Mesenteric fat pad (tissue), 1 donor: ENCODE measurements around the gene MACF1. TPM values are rescaled to one million over a fixed set of nuclear protein-coding genes. Genes with fewer than 3 reads are reported as not detected.
"Not testable (repeated sequence)": the region's sequence is repeated elsewhere in the genome, so short reads cannot be mapped to it uniquely, and the experiment has no call there.

ENCODE experiments used
- DNase-seq: peaks from one replicate; pipeline ENCODE4 v3.0.0-alpha.2; 2020; ENCODE audit warnings: low spot score
- total RNA-seq: library from RNA; stranded (reverse); fragmentation: NEBNext Ultra II Directional; extraction: Animal tissue kit (Norgen Biotek cat#: 25700); gene quantifications from one replicate; pipeline ENCODE4 v1.2.1, GENCODE V29; 2021
- donor health status: DM: yes; HTN: yes; CAD: no.

Gene MACF1
- total RNA-seq, 1 donor from 2014 or later = 386 TPM

- DNase-seq = no peak
These were observed 247.6 kb downstream of the MACF1 start for GRCh38 chr1:39452081-39452480.

DNA sequence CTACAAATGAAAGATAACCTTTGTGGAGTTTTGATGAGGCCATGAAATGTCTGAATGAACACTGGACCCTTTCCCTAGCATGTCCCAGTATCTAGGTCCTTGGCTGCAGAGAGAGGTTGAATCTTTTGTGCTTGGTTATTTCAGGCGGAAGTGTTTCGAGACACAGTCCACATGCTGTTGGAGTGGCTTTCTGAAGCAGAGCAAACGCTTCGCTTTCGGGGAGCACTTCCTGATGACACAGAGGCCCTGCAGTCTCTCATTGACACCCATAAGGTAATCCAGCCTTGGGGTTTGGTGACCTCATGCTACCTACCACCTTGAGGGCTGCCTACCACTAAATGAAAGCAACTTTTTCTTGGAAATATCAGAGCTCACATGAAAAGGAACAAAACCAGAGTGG, 248.0 kb downstream of the MACF1 start:
- DNase-seq = no peak

DNA sequence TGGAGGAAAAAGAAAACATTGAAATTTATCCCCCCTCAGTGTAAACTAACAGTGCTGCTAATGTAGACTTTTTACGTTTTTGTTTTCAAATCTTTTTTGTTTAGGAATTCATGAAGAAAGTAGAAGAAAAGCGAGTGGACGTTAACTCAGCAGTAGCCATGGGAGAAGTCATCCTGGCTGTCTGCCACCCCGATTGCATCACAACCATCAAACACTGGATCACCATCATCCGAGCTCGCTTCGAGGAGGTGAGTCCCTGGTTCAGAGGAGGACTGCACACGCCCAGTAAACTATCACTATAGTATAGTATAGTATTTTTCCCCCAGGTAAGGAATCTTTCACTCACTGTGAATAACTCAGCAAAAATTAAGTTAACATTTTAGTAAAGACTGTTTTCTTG, 249.1 kb downstream of the MACF1 start:
- DNase-seq = no peak

- no peak for DNase-seq
These were observed 254.5 kb downstream of the MACF1 start for GRCh38 chr1:39458991-39459390.

- no peak for DNase-seq
These were observed 257.6 kb downstream of the MACF1 start for GRCh38 chr1:39462074-39462473.

- DNase-seq = no peak
These were observed 262.1 kb downstream of the MACF1 start for GRCh38 chr1:39466413-39467107.

DNA sequence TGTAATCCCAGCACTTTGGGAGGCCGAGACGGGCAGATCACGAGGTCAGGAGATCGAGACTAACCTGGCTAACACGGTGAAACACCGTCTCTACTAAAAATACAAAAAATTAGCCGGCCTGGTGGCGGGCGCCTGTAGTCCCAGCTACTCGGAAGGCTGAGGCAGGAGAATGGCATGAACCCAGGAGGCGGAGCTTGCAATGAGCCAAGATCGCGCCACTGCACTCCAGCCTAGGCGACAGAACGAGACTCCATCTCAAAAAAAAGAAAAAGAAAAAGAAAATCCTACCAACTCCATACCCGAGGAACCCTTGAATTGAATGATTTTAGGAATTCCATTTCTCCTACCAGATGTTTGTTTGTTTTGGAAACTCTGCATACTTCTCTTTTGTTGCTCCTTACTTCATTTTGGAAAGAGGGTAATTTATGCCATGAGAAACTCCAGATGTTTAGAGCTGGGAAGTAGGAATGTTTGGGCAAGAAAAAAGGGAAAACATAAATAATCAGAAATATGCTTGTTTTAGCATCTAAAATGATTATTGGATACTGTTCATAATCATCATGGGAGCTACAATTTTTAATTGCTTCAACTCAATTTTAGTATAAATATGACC, 262.7 kb downstream of the MACF1 start:
- DNase-seq = not testable (repeated sequence)

GRCh38 chr1:39469150-39469549, 264.7 kb downstream of the MACF1 start:
- DNase-seq = no peak

GRCh38 chr1:39470040-39470439, 265.5 kb downstream of the MACF1 start:
- DNase-seq = no peak

DNA sequence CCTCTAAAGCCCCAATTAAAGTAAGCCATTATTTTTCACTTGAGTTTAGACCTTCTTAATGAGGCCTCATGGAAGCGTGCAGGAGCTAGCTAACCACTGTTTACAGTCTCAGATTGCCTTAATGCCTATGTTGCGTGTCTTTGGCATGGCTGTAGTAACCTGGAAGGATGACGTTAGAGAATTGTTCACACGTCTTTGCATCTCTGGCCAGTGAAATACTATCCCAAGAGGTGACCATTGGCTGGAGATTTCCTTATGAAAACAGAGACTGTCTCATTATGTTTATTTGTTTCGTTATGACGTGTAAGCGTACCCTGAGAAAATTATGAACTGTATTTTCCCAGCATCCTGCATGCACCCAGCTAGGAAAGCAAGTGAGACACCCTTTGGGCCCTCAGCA, 268.3 kb downstream of the MACF1 start:
- DNase-seq = no peak

- DNase-seq = no peak
These were observed 268.8 kb downstream of the MACF1 start for GRCh38 chr1:39473324-39473723.

- no peak for DNase-seq
These were observed 270.3 kb downstream of the MACF1 start for GRCh38 chr1:39474810-39475209.

GRCh38 chr1:39475551-39475950, 271.1 kb downstream of the MACF1 start:
- DNase-seq = not testable (repeated sequence)

DNA sequence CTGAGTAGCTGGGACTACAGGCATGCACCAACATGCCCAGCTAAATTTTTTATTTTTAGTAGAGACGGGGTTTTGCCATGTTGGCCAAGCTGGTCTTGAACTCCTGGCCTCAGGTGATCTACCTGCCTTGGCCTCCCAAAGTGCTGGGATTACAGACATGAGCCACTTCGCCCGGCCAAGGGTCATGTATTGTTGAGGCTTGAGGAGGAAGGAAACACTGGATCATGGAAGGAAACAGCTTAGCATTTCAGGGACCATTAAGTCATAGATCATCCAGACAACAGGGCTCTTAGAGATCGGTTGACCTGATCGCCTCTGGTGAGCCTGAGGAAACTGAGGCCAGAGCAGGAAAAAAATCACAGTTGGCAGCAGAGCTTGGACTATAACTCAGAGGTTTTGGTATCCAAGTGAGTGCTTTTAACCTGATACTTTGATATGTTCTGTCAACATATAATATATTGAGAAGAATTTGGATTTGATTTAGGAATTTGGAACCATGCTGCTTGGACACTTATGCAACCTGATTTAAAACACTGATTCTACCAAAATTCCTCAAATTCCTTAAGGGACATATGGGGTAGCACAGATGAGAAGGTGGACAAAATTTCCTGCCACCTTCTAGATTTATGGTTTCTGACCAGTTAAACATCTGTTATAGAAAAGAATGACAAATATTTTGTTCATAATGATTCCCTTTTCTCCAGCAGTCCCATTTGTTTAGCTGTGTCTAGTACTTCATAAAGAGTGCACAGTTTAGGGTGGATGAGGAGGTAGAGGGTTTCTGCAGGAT, 273.8 kb downstream of the MACF1 start:
- no peak for DNase-seq

DNA sequence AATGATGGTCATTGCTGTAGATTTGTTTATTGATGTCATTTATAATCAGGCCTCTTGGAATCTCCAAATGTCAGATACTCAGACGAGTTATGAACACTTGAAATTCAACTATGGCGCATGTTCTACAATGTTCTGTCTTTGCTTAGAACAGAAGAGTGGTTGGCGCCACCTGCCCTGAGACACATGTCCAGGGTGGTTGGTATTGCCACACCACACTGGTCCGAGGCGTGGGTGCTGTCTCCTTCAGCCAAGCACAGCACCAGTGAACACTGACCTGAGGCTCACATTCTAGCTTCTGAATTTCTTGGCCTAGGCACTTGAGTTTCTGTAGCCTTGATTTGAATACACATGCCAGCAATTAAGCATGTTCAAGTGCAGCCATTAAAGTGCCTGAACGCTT, 276.8 kb downstream of the MACF1 start:
- DNase-seq = no peak

DNA sequence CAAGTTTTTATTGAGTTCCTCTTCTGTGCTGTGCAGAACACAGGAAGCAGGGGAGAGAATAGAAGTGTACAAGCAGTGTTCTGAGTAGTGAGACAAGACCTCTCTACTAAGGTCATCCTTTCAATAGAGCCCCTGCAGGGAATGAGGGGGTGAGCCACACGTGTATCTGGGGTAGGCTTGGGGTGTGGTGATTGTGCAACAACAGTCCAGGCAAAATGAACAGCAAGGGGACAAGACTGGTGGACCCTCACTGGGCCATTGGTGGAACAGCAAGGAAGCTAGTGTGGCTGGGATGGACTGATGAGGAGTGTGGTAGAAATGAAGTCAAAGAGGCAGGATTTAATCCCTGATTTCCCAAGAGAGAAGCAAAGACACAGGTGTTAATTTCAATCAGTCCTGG, 278.8 kb downstream of the MACF1 start:
- DNase-seq = no peak

GRCh38 chr1:39484564-39484963, 280.1 kb downstream of the MACF1 start:
- DNase-seq = no peak

GRCh38 chr1:39485046-39485803, 280.7 kb downstream of the MACF1 start:
- DNase-seq = no peak

DNA sequence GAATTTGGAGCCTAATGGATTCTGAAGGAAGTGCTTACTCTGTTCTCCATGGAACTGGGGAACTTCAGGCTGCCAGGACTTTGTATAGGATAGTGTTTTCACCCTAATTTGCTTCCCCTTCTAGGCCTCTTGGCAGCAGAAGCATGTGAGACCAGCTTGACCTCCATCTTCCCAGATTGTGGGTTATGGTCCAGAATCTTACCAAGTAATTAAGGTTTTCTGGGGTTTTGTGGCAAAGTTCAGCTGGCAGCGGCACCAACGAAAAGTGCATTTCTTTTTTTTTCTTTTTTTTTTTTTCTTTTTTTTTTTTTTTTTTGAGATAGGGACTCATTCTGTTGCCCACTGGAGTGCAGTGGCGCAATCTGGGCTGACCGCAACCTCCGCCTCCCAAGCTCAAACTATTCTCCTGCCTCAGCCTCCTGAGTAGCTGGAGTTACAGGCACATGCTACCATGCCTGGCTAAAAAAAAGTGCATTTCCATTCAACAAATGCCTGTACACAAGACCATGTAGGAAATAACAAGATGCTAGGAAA, 283.6 kb downstream of the MACF1 start:
- no peak for DNase-seq

DNA sequence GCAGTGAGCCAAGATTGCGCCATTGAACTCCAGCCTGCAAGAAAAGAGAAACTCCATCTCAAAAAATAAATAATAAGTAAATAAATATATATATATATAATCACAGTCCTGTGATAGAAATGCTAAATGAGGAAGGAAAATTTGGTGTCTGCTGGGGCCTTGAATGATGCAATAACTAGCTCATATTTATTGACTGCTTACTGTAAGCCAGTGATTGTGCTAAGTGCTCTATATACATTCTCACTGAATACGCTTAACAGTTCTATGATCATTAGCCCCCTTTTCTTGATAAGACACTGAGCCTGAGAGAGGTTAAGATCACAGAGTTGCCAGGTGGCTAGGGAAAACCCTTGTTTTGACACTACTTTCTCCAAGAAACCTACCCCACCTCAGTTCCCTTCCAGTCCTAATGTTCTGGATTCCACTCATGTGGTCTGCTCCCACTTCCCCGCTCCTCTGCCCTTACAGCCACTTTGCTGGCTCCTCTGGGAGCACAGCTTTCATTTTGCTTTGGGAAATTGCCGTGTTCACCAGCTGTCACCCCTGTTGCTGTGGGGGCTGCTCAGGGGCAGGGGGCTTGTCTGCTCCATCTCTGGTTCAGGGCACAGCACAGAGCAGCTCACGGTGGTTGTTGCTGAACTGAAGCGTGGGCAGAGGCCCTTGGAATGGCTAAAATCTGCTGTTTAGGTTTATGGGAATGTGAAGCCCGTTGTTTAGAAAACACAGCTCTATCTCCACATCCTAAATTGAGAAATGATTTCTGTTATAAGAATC, 284.5 kb downstream of the MACF1 start:
- no peak for DNase-seq
